GM20000 (cell line): ENCODE measurements around the gene DMRTC1B.
"Not testable (repeated sequence)": the region's sequence is repeated elsewhere in the genome, so short reads cannot be mapped to it uniquely, and the experiment has no call there.

Experiments
- DNase-seq: peaks from one replicate; pipeline ENCODE4 v3.0.0; 2012; ENCODE audit warnings: low spot score
- CTCF ChIP-seq: IDR thresholded peaks from 2 replicates; pipeline ENCODE4 v1.5.1; 2012; ENCODE audit warnings: mild to moderate bottlenecking, control low read depth; ENCODE audit errors: extremely low read depth, missing control alignments

The DMRTC1B gene

GRCh38 chrX:72776653-72777466 is at the start of gene DMRTC1B:
Gene DMRTC1B, plus strand, starts transcription at chrX:72776890. Its CDS starts 68,246 bp downstream, at chrX:72845136.
- DNase-seq: not testable (repeated sequence)

- no peak for DNase-seq
- TF ChIP-seq CTCF: no peak
Observed at GRCh38 chrX:72727846-72728245, 48.8 kb upstream of the DMRTC1B start.

- DNase-seq: not testable (repeated sequence)
Observed at GRCh38 chrX:72733636-72734035, 43.1 kb upstream of the DMRTC1B start.

GRCh38 chrX:72735561-72735960 is 41.1 kb upstream of the DMRTC1B start:
- DNase-seq: no peak
- no peak for TF ChIP-seq CTCF

GRCh38 chrX:72745546-72745945 is 31.1 kb upstream of the DMRTC1B start:
- DNase-seq: not testable (repeated sequence)

- not testable (repeated sequence) for DNase-seq
Observed at GRCh38 chrX:72748545-72748944, 28.1 kb upstream of the DMRTC1B start.

- not testable (repeated sequence) for DNase-seq
Observed at GRCh38 chrX:72760454-72760853, 16.2 kb upstream of the DMRTC1B start.

GRCh38 chrX:72777467-72777790 is 739 bp downstream of the DMRTC1B start:
- not testable (repeated sequence) for DNase-seq

- not testable (repeated sequence) for DNase-seq
Observed at GRCh38 chrX:72778146-72778545, 1.5 kb downstream of the DMRTC1B start.

- DNase-seq: not testable (repeated sequence)
Observed at GRCh38 chrX:72782560-72782959, 5.9 kb downstream of the DMRTC1B start, which contains the start of gene FAM236B. Gene FAM236B, minus strand, starts transcription at chrX:72782660. Its CDS starts 100 bp downstream, at chrX:72782560.

- DNase-seq: not testable (repeated sequence)
Observed at GRCh38 chrX:72783365-72783936, 6.8 kb downstream of the DMRTC1B start.

GRCh38 chrX:72783964-72784363 is 7.3 kb downstream of the DMRTC1B start:
- not testable (repeated sequence) for DNase-seq

GRCh38 chrX:72788142-72788541 is 11.5 kb downstream of the DMRTC1B start:
- DNase-seq: not testable (repeated sequence)

GRCh38 chrX:72790390-72790789 is 13.7 kb downstream of the DMRTC1B start:
- not testable (repeated sequence) for DNase-seq

GRCh38 chrX:72808110-72808509 is 31.4 kb downstream of the DMRTC1B start, which contains the start of gene FAM236D:
Gene FAM236D, minus strand, starts transcription at chrX:72808210. Its CDS starts 100 bp downstream, at chrX:72808110.
- DNase-seq: not testable (repeated sequence)

GRCh38 chrX:72830701-72831100 is 54.0 kb downstream of the DMRTC1B start:
- not testable (repeated sequence) for DNase-seq

GRCh38 chrX:72837532-72837931 is 60.8 kb downstream of the DMRTC1B start:
- not testable (repeated sequence) for DNase-seq

- DNase-seq: not testable (repeated sequence)
Observed at GRCh38 chrX:72882898-72883297, 106.2 kb downstream of the DMRTC1B start.

GRCh38 chrX:72889740-72890139 is 113.0 kb downstream of the DMRTC1B start:
- DNase-seq: not testable (repeated sequence)
